ENCODE results near the gene PITX1. TPM values are rescaled to one million over a fixed set of nuclear protein-coding genes. Genes with fewer than 3 reads are reported as not detected.
A peak's percentile ranks its signal among the peaks of the same experiment; 100 is the strongest.

Gene PITX1
- polyA plus RNA-seq, 3 donors, result not detected

- Mint-ChIP-seq H3K4me3 (peak overlapping the region in 1 of 2 donors; percentile 72), H3K9me3 (peaks cover 0 to 30% (median 11%) of the 10 kb centered on the region in 7 donors), H3K27ac (no peak overlapping the region), H3K4me1 (peaks cover 31% of the 10 kb centered on the region), H3K36me3 (peaks cover 0 to 6% of the 10 kb centered on the region in 2 donors), H3K27me3 (ENCODE audit: low read depth in 3 of 3) (peaks cover 83 to 93% (median 86%) of the 10 kb centered on the region in 3 donors)
- Histone ChIP-seq H3K27me3 (ENCODE audit: control insufficient read depth in 2 of 2, insufficient read depth in 2 of 2, low read length in 2 of 2) (peaks cover 74 to 87% of the 10 kb centered on the region in 2 donors), H3K4me1 (ENCODE audit: control insufficient read depth in 1 of 2, insufficient read depth in 2 of 2, low read length in 2 of 2) (peaks cover 12 to 28% of the 10 kb centered on the region in 2 donors), H3K9ac (ENCODE audit: insufficient read depth, low read length, poor library complexity, severe bottlenecking) (no peak overlapping the region), H3K36me3 (replicated peaks in 1 of 2; ENCODE audit: control insufficient read depth in 1 of 2, insufficient read depth in 2 of 2, low read length in 2 of 2) (no peaks in the 10 kb centered on the region), H4K20me1 (ENCODE audit: insufficient read depth, low read length) (no peaks in the 10 kb centered on the region), H3K4me2 (replicated peaks; ENCODE audit: extremely low read depth, low read length, poor library complexity, severe bottlenecking) (no peak overlapping the region), H3K4me3 (replicated peaks in 1 of 3; ENCODE audit: low read depth in 2 of 3, low read length in 3 of 3) (no peak overlapping the region), H2AFZ (ENCODE audit: insufficient read depth, low read depth, low read length, poor library complexity, severe bottlenecking) (no peak overlapping the region), H3K27ac (ENCODE audit: low read depth in 1 of 2, low read length in 2 of 2) (no peak overlapping the region), H3K9me3 (replicated peaks in 1 of 2; ENCODE audit: control insufficient read depth in 1 of 2, insufficient read depth in 1 of 2, low read length in 2 of 2) (peaks cover 4 to 41% of the 10 kb centered on the region in 2 donors), H3K79me2 (ENCODE audit: insufficient read depth, low read length) (no peaks in the 10 kb centered on the region)
- TF ChIP-seq CTCF (IDR thresholded peaks at IDR 0.05), result no peak
- WGBS (ENCODE audit: insufficient coverage), result 84% methylated on average over 7 of the region's 14 CpGs
- no peak for DNase-seq
- intact Hi-C loops (cut with micrococcal nuclease), result loop anchor here in 1 of 2 donors (10.0 kb wide), 1 partner anchor 160 kb away; no protein-coding TSS in a partner anchor
Observed at GRCh38 chr5:135034963-135035677, 1.1 kb upstream of the PITX1 start.

GRCh38 chr5:135034236-135034962 is 371 bp upstream of the PITX1 start:
- Histone ChIP-seq H3K4me2 (replicated peaks; ENCODE audit: extremely low read depth, low read length, poor library complexity, severe bottlenecking) (no peak overlapping the region), H3K4me1 (ENCODE audit: control insufficient read depth in 1 of 2, insufficient read depth in 2 of 2, low read length in 2 of 2) (peaks cover 12 to 28% of the 10 kb centered on the region in 2 donors), H3K36me3 (replicated peaks in 1 of 2; ENCODE audit: control insufficient read depth in 1 of 2, insufficient read depth in 2 of 2, low read length in 2 of 2) (no peaks in the 10 kb centered on the region), H3K79me2 (ENCODE audit: insufficient read depth, low read length) (no peaks in the 10 kb centered on the region), H4K20me1 (ENCODE audit: insufficient read depth, low read length) (no peaks in the 10 kb centered on the region), H2AFZ (ENCODE audit: insufficient read depth, low read depth, low read length, poor library complexity, severe bottlenecking) (no peak overlapping the region), H3K27ac (ENCODE audit: low read depth in 1 of 2, low read length in 2 of 2) (no peak overlapping the region), H3K4me3 (replicated peaks in 1 of 3; ENCODE audit: low read depth in 2 of 3, low read length in 3 of 3) (no peak overlapping the region), H3K9me3 (replicated peaks in 1 of 2; ENCODE audit: control insufficient read depth in 1 of 2, insufficient read depth in 1 of 2, low read length in 2 of 2) (peaks cover 4 to 46% of the 10 kb centered on the region in 2 donors), H3K27me3 (ENCODE audit: control insufficient read depth in 2 of 2, insufficient read depth in 2 of 2, low read length in 2 of 2) (peaks cover 77 to 89% of the 10 kb centered on the region in 2 donors), H3K9ac (ENCODE audit: insufficient read depth, low read length, poor library complexity, severe bottlenecking) (no peak overlapping the region)
- peaks cover 0 to 8% of the 10 kb centered on the region in 2 donors for H3K36me3 Mint-ChIP-seq
- peak overlapping the region; percentile 64 to 84 for H3K4me3 Mint-ChIP-seq
- DNase-seq, result no peak
- intact Hi-C loops (cut with micrococcal nuclease), result loop anchor here in 1 of 2 donors (10.0 kb wide), 1 partner anchor 160 kb away; no protein-coding TSS in a partner anchor
- H3K27ac Mint-ChIP-seq, result no peak overlapping the region
- WGBS (ENCODE audit: insufficient coverage), result 2% methylated on average over 45 of the region's 65 CpGs
- peaks cover 33% of the 10 kb centered on the region for H3K4me1 Mint-ChIP-seq
- no peak for TF ChIP-seq CTCF (IDR thresholded peaks at IDR 0.05)
- peaks cover 88 to 94% (median 90%) of the 10 kb centered on the region in 3 donors for H3K27me3 Mint-ChIP-seq (ENCODE audit: low read depth in 3 of 3)
- H3K9me3 Mint-ChIP-seq, result peaks cover 0 to 30% (median 14%) of the 10 kb centered on the region in 7 donors
